Inflammatory macrophage (primary cell): ENCODE data around the gene GPHA2.
A peak's percentile ranks its signal among the peaks of the same experiment; 100 is the strongest.

Experiments used
- DNase-seq, 2 donors: peaks; one replicate each; pipeline ENCODE4 v3.0.0-alpha.2; 2020 to 2022

Gene GPHA2

GRCh38 chr11:64909653-64910343, 25.9 kb downstream of the GPHA2 start:
- DNase-seq = no peak

- DNase-seq = no peak
Measured at GRCh38 chr11:64908766-64909165, 26.9 kb downstream of the GPHA2 start.

GRCh38 chr11:64906314-64906635, 29.4 kb downstream of the GPHA2 start:
- no peak for DNase-seq

GRCh38 chr11:64905516-64906313, 30.0 kb downstream of the GPHA2 start:
- DNase-seq = no peak

- no peak for DNase-seq
Measured at GRCh38 chr11:64903291-64903833, 32.3 kb downstream of the GPHA2 start.

- DNase-seq = no peak
Measured at GRCh38 chr11:64902102-64902900, 33.4 kb downstream of the GPHA2 start.

- no peak for DNase-seq
Measured at GRCh38 chr11:64900774-64901173, 34.9 kb downstream of the GPHA2 start.

GRCh38 chr11:64900263-64900678, 35.4 kb downstream of the GPHA2 start:
- no peak for DNase-seq

GRCh38 chr11:64898541-64898940, 37.2 kb downstream of the GPHA2 start:
- no peak for DNase-seq

- no peak for DNase-seq
Measured at GRCh38 chr11:64898076-64898445, 37.6 kb downstream of the GPHA2 start.

- DNase-seq = no peak
Measured at GRCh38 chr11:64897381-64898075, 38.2 kb downstream of the GPHA2 start.

- DNase-seq = no peak
Measured at GRCh38 chr11:64896448-64897022, 39.2 kb downstream of the GPHA2 start.

- no peak for DNase-seq
Measured at GRCh38 chr11:64894812-64895452, 40.8 kb downstream of the GPHA2 start.

GRCh38 chr11:64894070-64894811, 41.5 kb downstream of the GPHA2 start:
- peak; percentile 74 to 85 for DNase-seq

GRCh38 chr11:64893194-64894069, 42.3 kb downstream of the GPHA2 start:
- DNase-seq = no peak

GRCh38 chr11:64892838-64893193, 42.9 kb downstream of the GPHA2 start:
- no peak for DNase-seq

- no peak for DNase-seq
Measured at GRCh38 chr11:64892411-64892831, 43.3 kb downstream of the GPHA2 start.

- DNase-seq = no peak
Measured at GRCh38 chr11:64891880-64892279, 43.8 kb downstream of the GPHA2 start.

GRCh38 chr11:64891215-64891848, 44.4 kb downstream of the GPHA2 start:
- no peak for DNase-seq
